GM21390 (cell line): ENCODE results near the gene ARPC5.
"Not testable (repeated sequence)": the region's sequence is repeated elsewhere in the genome, so short reads cannot be mapped to it uniquely, and the experiment has no call there.

Source experiments
- ATAC-seq: cut with Tn5 transposase; IDR thresholded peaks from one replicate; pipeline ENCODE4 v1.9.1; 2021; ENCODE audit not compliant: unreplicated experiment

ARPC5 gene

GRCh38 chr1:183612975-183613374 lies 22.6 kb downstream of the ARPC5 start:
- ATAC-seq, result not testable (repeated sequence)

- no peak for ATAC-seq
These were observed 23.2 kb downstream of the ARPC5 start for GRCh38 chr1:183612407-183612806.

GRCh38 chr1:183611021-183611420 lies 24.6 kb downstream of the ARPC5 start:
- ATAC-seq, result no peak

GRCh38 chr1:183609759-183610452 lies 25.7 kb downstream of the ARPC5 start:
- no peak for ATAC-seq

GRCh38 chr1:183609313-183609712 lies 26.3 kb downstream of the ARPC5 start:
- peak; percentile 47 for ATAC-seq

GRCh38 chr1:183607322-183607980 lies 28.1 kb downstream of the ARPC5 start:
- peak; percentile 28 for ATAC-seq

- ATAC-seq, result no peak
These were observed 29.7 kb downstream of the ARPC5 start for GRCh38 chr1:183605904-183606303.

GRCh38 chr1:183604815-183605214 lies 30.8 kb downstream of the ARPC5 start:
- peak; percentile 29 for ATAC-seq

- ATAC-seq, result peak; percentile 38
These were observed 31.4 kb downstream of the ARPC5 start for GRCh38 chr1:183604038-183604808.

GRCh38 chr1:183602510-183602909 lies 33.1 kb downstream of the ARPC5 start:
- ATAC-seq, result no peak

- ATAC-seq, result no peak
These were observed 34.9 kb downstream of the ARPC5 start for GRCh38 chr1:183600634-183601033.

- ATAC-seq, result no peak
These were observed 35.4 kb downstream of the ARPC5 start for GRCh38 chr1:183600136-183600535.

GRCh38 chr1:183598386-183598785 lies 37.2 kb downstream of the ARPC5 start:
- ATAC-seq, result peak; percentile 86

- ATAC-seq, result no peak
These were observed 37.8 kb downstream of the ARPC5 start for GRCh38 chr1:183597656-183598347.

GRCh38 chr1:183596500-183596899 lies 39.1 kb downstream of the ARPC5 start:
- no peak for ATAC-seq

GRCh38 chr1:183595537-183595936 lies 40.0 kb downstream of the ARPC5 start:
- ATAC-seq, result no peak

GRCh38 chr1:183593356-183593755 lies 42.2 kb downstream of the ARPC5 start:
- ATAC-seq, result peak; percentile 48

- ATAC-seq, result no peak
These were observed 42.9 kb downstream of the ARPC5 start for GRCh38 chr1:183592733-183593132.

- ATAC-seq, result peak; percentile 80
These were observed 45.1 kb downstream of the ARPC5 start, which contains the start of gene NCF2 for GRCh38 chr1:183590244-183591191. NCF2 (minus strand) TSS chr1:183590459; CDS start chr1:183590329, 130 bp downstream.

- ATAC-seq, result peak; percentile 10
These were observed 45.7 kb downstream of the ARPC5 start for GRCh38 chr1:183589874-183590243.
